SIG-M5 (cell line): ENCODE data around the gene ZFP62.
A peak's percentile ranks its signal among the peaks of the same experiment; 100 is the strongest.

Source experiments
- DNase-seq: peaks from one replicate; lab custom pipeline; 2025; lab: John Stamatoyannopoulos, UW

ZFP62 gene

GRCh38 chr5:180810210-180810958 is 50.7 kb downstream of the ZFP62 start:
- peak; percentile 57 for DNase-seq

GRCh38 chr5:180809403-180810209 is 51.5 kb downstream of the ZFP62 start:
- DNase-seq: peak; percentile 48

- no peak for DNase-seq
These were observed 52.5 kb downstream of the ZFP62 start for GRCh38 chr5:180808461-180809000.

GRCh38 chr5:180807654-180808414 is 53.2 kb downstream of the ZFP62 start:
- no peak for DNase-seq

GRCh38 chr5:180807046-180807445 is 54.0 kb downstream of the ZFP62 start:
- no peak for DNase-seq

GRCh38 chr5:180806351-180807011 is 54.6 kb downstream of the ZFP62 start:
- no peak for DNase-seq

- DNase-seq: no peak
These were observed 56.9 kb downstream of the ZFP62 start for GRCh38 chr5:180804129-180804618.

- peak; percentile 91 for DNase-seq
These were observed 57.6 kb downstream of the ZFP62 start for GRCh38 chr5:180803181-180804128.

GRCh38 chr5:180802325-180803180 is 58.5 kb downstream of the ZFP62 start, which contains the start of gene MGAT1:
Gene MGAT1 (minus strand): TSS chr5:180802806. CDS start chr5:180792971, 9,835 bp downstream.
- DNase-seq: no peak

- no peak for DNase-seq
These were observed 59.3 kb downstream of the ZFP62 start for GRCh38 chr5:180801596-180802324.

GRCh38 chr5:180799902-180800801 is 60.9 kb downstream of the ZFP62 start:
- no peak for DNase-seq

GRCh38 chr5:180799194-180799593 is 61.9 kb downstream of the ZFP62 start:
- no peak for DNase-seq

GRCh38 chr5:180798193-180798592 is 62.9 kb downstream of the ZFP62 start:
- no peak for DNase-seq
